H1 (cell line): ENCODE results near the gene DACT3. TPM values are rescaled to one million over a fixed set of nuclear protein-coding genes. Genes with fewer than 3 reads are reported as not detected.

ENCODE experiments used
- CTCF ChIA-PET: fragments of 300-600 bp; sonication (Branson Sonifier 250); formaldehyde crosslinking; loops from one replicate; lab custom pipeline; 2021; ENCODE audit not compliant: partially characterized antibody; lab: Charles Lee
- POLR2A ChIA-PET: fragments of 300-600 bp; sonication (Branson Sonifier 250); formaldehyde crosslinking; loops from one replicate; lab custom pipeline; 2021; ENCODE audit warnings: inconsistent platforms; ENCODE audit not compliant: partially characterized antibody; lab: Charles Lee
- DNase-seq, 2 experiments: peaks; one replicate each; pipeline versions ENCODE4 v3.0.0 to v3.0.0-alpha.2; 2010 to 2022; ENCODE audit warnings: low spot score in 2 of 2, low read depth in 1 of 2, mixed read lengths in 1 of 2
- FAIRE-seq: peaks from 2 replicates; lab custom pipeline; 2011; peaks lifted over from hg19 to GRCh38; lab: Jason Lieb, UNC
- H2AFZ ChIP-seq: 2 replicates; pipeline ENCODE4 v1.8.1; 2012; ENCODE audit warnings: low read length, inconsistent platforms
- H2AK5ac ChIP-seq: 2 replicates; pipeline ENCODE4 v1.6.1; 2013; ENCODE audit warnings: low read depth, low read length
- H2BK120ac ChIP-seq: replicated peaks from 2 replicates; pipeline ENCODE3; 2013; ENCODE audit warnings: low read depth, low read length, inconsistent platforms
- H2BK12ac ChIP-seq: 2 replicates; pipeline ENCODE4 v1.6.1; 2013; ENCODE audit warnings: low read depth, low read length
- H2BK15ac ChIP-seq: 2 replicates; pipeline ENCODE4 v1.6.1; 2013; ENCODE audit warnings: low read length
- H2BK20ac ChIP-seq: 2 replicates; pipeline ENCODE4 v1.6.1; 2013; ENCODE audit warnings: low read length
- H2BK5ac ChIP-seq: 2 replicates; pipeline ENCODE4 v1.6.1; 2013; ENCODE audit warnings: low read depth, low read length
- H3K14ac ChIP-seq: 2 replicates; pipeline ENCODE4 v1.6.1; 2013; ENCODE audit warnings: inconsistent platforms; ENCODE audit not compliant: insufficient read length
- H3K18ac ChIP-seq: 2 replicates; pipeline ENCODE4 v1.6.1; 2013; ENCODE audit warnings: low read length; ENCODE audit errors: extremely low read depth
- H3K23ac ChIP-seq: 2 replicates; pipeline ENCODE4 v1.6.1; 2013; ENCODE audit warnings: inconsistent platforms; ENCODE audit not compliant: insufficient read length
- H3K23me2 ChIP-seq: 2 replicates; pipeline ENCODE4 v1.6.1; 2013; ENCODE audit warnings: low read depth, low read length
- H3K27ac ChIP-seq: 2 replicates; pipeline ENCODE4 v1.6.1; 2011; ENCODE audit warnings: low read depth, low read length, inconsistent platforms
- H3K27me3 ChIP-seq, 4 experiments: replicated peaks in 1 of 4; 1 replicate in 1 of 4; 2 replicates in 3 of 4; pipeline versions ENCODE4 v1.6.1 to v1.8.1; 2011 to 2013; ENCODE audit warnings: low read length in 3 of 4, mild to moderate bottlenecking in 3 of 4, inconsistent platforms in 2 of 4, mixed read lengths in 2 of 4, moderate library complexity in 1 of 4; ENCODE audit not compliant: control insufficient read depth in 3 of 4, insufficient read depth in 3 of 4; ENCODE audit errors: extremely low read depth in 1 of 4
- H3K36me3 ChIP-seq, 4 experiments: 2 replicates each; pipeline versions ENCODE4 v1.6.1 to v1.8.1; 2011 to 2013; ENCODE audit warnings: mild to moderate bottlenecking in 4 of 4, low read length in 3 of 4, moderate library complexity in 2 of 4, control low read depth in 1 of 4, inconsistent platforms in 1 of 4; ENCODE audit not compliant: insufficient read depth in 4 of 4, control insufficient read depth in 2 of 4
- H3K4ac ChIP-seq: replicated peaks from 2 replicates; pipeline ENCODE3; 2013; ENCODE audit warnings: low read length, low read depth, mixed read lengths, inconsistent platforms; ENCODE audit not compliant: insufficient read length
- H3K4me1 ChIP-seq, 4 experiments: replicated peaks in 1 of 4; 1 replicate in 1 of 4; 2 replicates in 3 of 4; pipeline versions ENCODE4 v1.6.1 to v1.8.1; 2011 to 2013; ENCODE audit warnings: low read length in 3 of 4, inconsistent platforms in 2 of 4, mixed read lengths in 1 of 4; ENCODE audit not compliant: insufficient read depth in 4 of 4, control insufficient read depth in 3 of 4
- H3K4me2 ChIP-seq, 2 experiments: 2 replicates each; pipeline versions ENCODE4 v1.6.1 to v1.8.1; 2011 to 2013; ENCODE audit warnings: low read depth in 2 of 2, low read length in 2 of 2, control low read depth in 1 of 2, inconsistent platforms in 1 of 2, mild to moderate bottlenecking in 1 of 2; ENCODE audit not compliant: insufficient read depth in 1 of 2
- H3K4me3 ChIP-seq, 4 experiments: fragments of 200-600, 300-600 bp in 1 of 4; sonication (generic), shearing (Covaris generic), sonication (Bioruptor Twin) in 1 of 4; 2 replicates each; pipeline versions ENCODE4 v1.5.1 to v1.8.1; 2011 to 2016; ENCODE audit warnings: low read length in 4 of 4, low read depth in 3 of 4, control low read depth in 2 of 4, inconsistent platforms in 2 of 4, mild to moderate bottlenecking in 2 of 4, mixed read lengths in 1 of 4, moderate library complexity in 1 of 4; ENCODE audit not compliant: insufficient read depth in 2 of 4; ENCODE audit errors: extremely low read depth in 1 of 4
- H3K56ac ChIP-seq: replicated peaks from 2 replicates; pipeline ENCODE3; 2013; ENCODE audit warnings: low read depth, mild to moderate bottlenecking, mixed read lengths, low read length, inconsistent platforms; ENCODE audit not compliant: insufficient read length
- H3K79me1 ChIP-seq: 2 replicates; pipeline ENCODE4 v1.6.1; 2013; ENCODE audit warnings: low read depth, low read length, control low read depth
- H3K79me2 ChIP-seq, 2 experiments: 2 replicates each; pipeline versions ENCODE4 v1.6.1 to v1.8.1; 2012 to 2013; ENCODE audit warnings: low read length in 2 of 2, mild to moderate bottlenecking in 2 of 2, inconsistent platforms in 1 of 2; ENCODE audit not compliant: insufficient read depth in 2 of 2, control insufficient read depth in 1 of 2
- H3K9ac ChIP-seq, 4 experiments: replicated peaks in 1 of 4; 1 replicate in 1 of 4; 2 replicates in 3 of 4; pipeline versions ENCODE4 v1.6.1 to v1.8.1; 2011 to 2013; ENCODE audit warnings: low read depth in 3 of 4, low read length in 3 of 4, control low read depth in 2 of 4, mild to moderate bottlenecking in 2 of 4, moderate library complexity in 2 of 4, inconsistent platforms in 1 of 4; ENCODE audit errors: extremely low read depth in 1 of 4
- H3K9me3 ChIP-seq, 2 experiments: 2 replicates each; pipeline versions ENCODE4 v1.6.1 to v1.8.1; 2012 to 2013; ENCODE audit warnings: mild to moderate bottlenecking in 2 of 2, moderate library complexity in 2 of 2, control low read depth in 1 of 2, inconsistent platforms in 1 of 2, low read depth in 1 of 2, low read length in 1 of 2, mixed read lengths in 1 of 2; ENCODE audit not compliant: insufficient read depth in 2 of 2
- H4K20me1 ChIP-seq, 2 experiments: replicated peaks in 1 of 2; 2 replicates each; pipeline versions ENCODE3 to v1.8.1; 2011 to 2013; ENCODE audit warnings: inconsistent platforms in 2 of 2, low read length in 2 of 2, mild to moderate bottlenecking in 1 of 2; ENCODE audit not compliant: insufficient read depth in 2 of 2, control insufficient read depth in 1 of 2
- H4K5ac ChIP-seq: 2 replicates; pipeline ENCODE4 v1.6.1; 2013; ENCODE audit warnings: low read length, low read depth, mixed read lengths, inconsistent platforms; ENCODE audit not compliant: insufficient read length
- H4K8ac ChIP-seq: 2 replicates; pipeline ENCODE4 v1.8.0; 2013; ENCODE audit warnings: mild to moderate bottlenecking, moderate library complexity, low read length, inconsistent platforms; ENCODE audit not compliant: insufficient read depth; ENCODE audit errors: extremely low read depth
- H4K91ac ChIP-seq: replicated peaks from 2 replicates; pipeline ENCODE3; 2013; ENCODE audit warnings: low read length, mixed read lengths, inconsistent platforms; ENCODE audit not compliant: insufficient read length
- CEBPB ChIP-seq: IDR thresholded peaks from 2 replicates; pipeline ENCODE4 v1.6.1; 2012; ENCODE audit warnings: low read depth, low read length
- CHD1 ChIP-seq: IDR thresholded peaks from 2 replicates; pipeline ENCODE4 v1.6.1; 2012; ENCODE audit warnings: low read depth, low read length, improper control_type of control experiment
- JUN ChIP-seq: IDR thresholded peaks from 2 replicates; pipeline ENCODE4 v1.6.1; 2011; ENCODE audit warnings: low read depth, mild to moderate bottlenecking, improper control_type of control experiment, low read length
- RBBP5 ChIP-seq: IDR thresholded peaks from 2 replicates; pipeline ENCODE4 v1.7.1; 2012; ENCODE audit warnings: low read depth, mild to moderate bottlenecking, inconsistent platforms, low read length, moderate library complexity, borderline replicate concordance
- SIRT6 ChIP-seq: IDR thresholded peaks from one replicate; pipeline ENCODE4 v1.7.1; 2012; ENCODE audit warnings: low read length, inconsistent platforms
- SP1 ChIP-seq: IDR thresholded peaks from 2 replicates; pipeline ENCODE4 v1.6.1; 2011; ENCODE audit warnings: low read depth, low read length
- WGBS, 2 experiments: shearing (Covaris generic) in 1 of 2; methylation state at CpG; one replicate each; pipeline versions ENCODE4 v1.1.6 to v1.1.7; 2013 to 2015; ENCODE audit warnings: low lambda C conversion rate in 2 of 2, mixed read lengths in 2 of 2, inconsistent platforms in 1 of 2, low coverage in 1 of 2, missing lambda C conversion rate in 1 of 2; ENCODE audit not compliant: insufficient replicate concordance in 2 of 2, insufficient coverage in 1 of 2, insufficient read length in 1 of 2; ENCODE audit errors: extremely low coverage in 1 of 2, missing lambda C conversion rate in 1 of 2; 5-methylcytosine and 5-hydroxymethylcytosine counted together
- polyA plus RNA-seq, 7 experiments: library from polyadenylated mRNA; depleted of rRNA in 3 of 7; stranded (reverse) in 5 of 7; unstranded in 2 of 7; fragments of >200 nt in 5 of 7; fragments of 200-250 nt in 2 of 7; gene quantifications; 1 replicate in 5 of 7; 2 replicates in 1 of 7; 4 replicates in 1 of 7; pipeline versions ENCODE4 v1.2.1 to v1.2.3, GENCODE V29; 2011 to 2013; ENCODE audit warnings: missing spikeins in 2 of 7, mixed read lengths in 2 of 7
- total RNA-seq: library from RNA; stranded (reverse); fragmentation: NEBNext Ultra II Directional; extraction: Animal tissue kit (Norgen Biotek cat#: 25700); gene quantifications from 2 replicates; pipeline ENCODE4 v1.2.1, GENCODE V29; 2021
- TF ChIP-seq, protein P1 (sequence below): IDR thresholded peaks from 2 replicates; pipeline ENCODE4 v1.6.1; 2012; ENCODE audit warnings: inconsistent platforms
- TF ChIP-seq, protein P2 (sequence below): IDR thresholded peaks from 2 replicates; pipeline ENCODE4 v1.6.1; 2011; ENCODE audit warnings: low read length, improper control_type of control experiment
- TF ChIP-seq, protein P3 (sequence below): IDR thresholded peaks from 2 replicates; pipeline ENCODE4 v1.6.1; 2012; ENCODE audit warnings: inconsistent platforms

The DACT3 gene
- total and polyA plus RNA-seq, 2 of the 8 experiments (the other 6 are each of a cell fraction or from before 2014, with no cell fraction given) = 1.8 to 2.0 TPM

DNA sequence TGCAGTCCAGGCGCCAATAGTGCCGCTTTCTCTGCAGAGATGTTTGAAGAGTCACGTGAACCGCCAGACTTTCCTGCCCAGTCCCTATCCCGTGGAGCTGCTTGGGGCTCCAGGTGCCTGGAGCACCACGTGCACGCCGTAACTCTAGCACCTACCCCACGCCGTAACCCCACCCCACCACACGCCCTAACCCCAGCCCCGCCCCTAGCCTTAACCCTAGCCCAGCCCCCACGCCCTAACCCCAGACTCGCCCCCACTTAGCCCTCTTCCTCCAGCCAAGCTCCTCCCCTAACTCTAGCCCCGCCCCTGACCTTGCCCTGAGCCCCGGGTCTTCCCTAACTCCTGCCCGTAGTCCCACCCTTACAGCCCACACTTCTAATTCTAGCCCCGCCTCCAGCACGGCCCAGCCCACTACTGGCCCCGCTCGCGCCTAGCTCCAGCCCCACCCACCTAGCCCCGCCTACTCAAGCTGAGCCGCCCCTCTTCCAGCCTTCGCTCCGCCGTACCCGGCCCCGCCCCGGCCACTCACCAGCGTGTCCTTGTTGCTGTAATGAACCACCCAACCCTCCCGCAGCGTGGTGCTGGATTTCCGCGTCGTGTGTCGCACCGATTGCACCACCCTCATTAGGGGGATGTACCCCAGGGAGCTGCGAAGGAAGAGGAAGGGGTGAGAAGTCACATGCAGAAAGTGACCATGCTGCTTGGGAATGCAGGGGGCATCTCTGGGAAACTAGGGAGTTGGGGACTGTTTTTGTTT, 36.4 kb upstream of the DACT3 start:
- ChIA-PET POLR2A (interaction anchor here (0.7 to 3.3 kb wide), 10 partner anchors 9 to 88 kb away, joined by 3 to 18 read pairs (median 4); partner anchors contain the start of genes DACT3 and PRKD2), CTCF (interaction anchor here (1.0 to 2.6 kb wide), 9 partner anchors 7 to 294 kb away, joined by 3 to 10 read pairs (median 4); no protein-coding TSS in a partner anchor)
- no peak overlapping the region for H3K23ac ChIP-seq
- FAIRE-seq (peak; percentile 65), DNase-seq (peak; percentile 96 to 99)
- no peak overlapping the region for H3K27ac ChIP-seq
- no peak overlapping the region for H3K4ac ChIP-seq
- H3K9me3 ChIP-seq = no peaks in the 10 kb centered on the region
- H3K9ac ChIP-seq = peak overlapping the region in 3 of 4 experiments; percentile 29 to 53 (median 31); a peak in 5 of 7 replicates
- peak overlapping the region; percentile 67 to 71 for H3K4me2 ChIP-seq
- 18% methylated on average over 22 of the region's 39 CpGs; no CpG with 5 or more reads in 1 of the 2 experiments for WGBS, 2 experiments
- H3K36me3 ChIP-seq = peaks cover 25 to 67% (median 55%) of the 10 kb centered on the region in 4 experiments
- H2BK15ac ChIP-seq = peak overlapping the region; percentile 96; the same call in 1 of the 2 replicates
- H3K79me1 ChIP-seq = peaks cover 2% of the 10 kb centered on the region
- H4K91ac ChIP-seq = peak overlapping the region; percentile 62
- peak overlapping the region; percentile 39 for H4K5ac ChIP-seq
- H2AFZ ChIP-seq = no peak overlapping the region
- H2BK20ac ChIP-seq = no peak overlapping the region
- peak overlapping the region; percentile 11 to 48 (median 38); a peak in 6 of 8 replicates for H3K4me3 ChIP-seq
- H2BK120ac ChIP-seq = no peak overlapping the region
- H3K4me1 ChIP-seq = peaks cover 0 to 8% (median 6%) of the 10 kb centered on the region in 4 experiments; a peak in 6 of 7 replicates
- H3K18ac ChIP-seq = no peak overlapping the region; the same call in 1 of the 2 replicates
- H2BK5ac ChIP-seq = peak overlapping the region; percentile 32; the same call in 1 of the 2 replicates
- peaks cover 13 to 15% of the 10 kb centered on the region in 2 experiments for H4K20me1 ChIP-seq
- peaks cover 3% of the 10 kb centered on the region for H3K23me2 ChIP-seq
- H3K56ac ChIP-seq = no peak overlapping the region
- H3K79me2 ChIP-seq = no peaks in the 10 kb centered on the region
- no peak overlapping the region for H4K8ac ChIP-seq
- 0 out of 2 replicates have a peak overlapping the region, but pooled peaks have one; percentile 53 for H2BK12ac ChIP-seq
- no peak overlapping the region; the same call in 1 of the 2 replicates for H2AK5ac ChIP-seq
- no peaks in the 10 kb centered on the region for H3K27me3 ChIP-seq
- no peak overlapping the region for H3K14ac ChIP-seq
- TF ChIP-seq, protein P1, sequence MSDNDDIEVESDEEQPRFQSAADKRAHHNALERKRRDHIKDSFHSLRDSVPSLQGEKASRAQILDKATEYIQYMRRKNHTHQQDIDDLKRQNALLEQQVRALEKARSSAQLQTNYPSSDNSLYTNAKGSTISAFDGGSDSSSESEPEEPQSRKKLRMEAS = peak; percentile 65
- TF ChIP-seq SIRT6 = no peak
- TF ChIP-seq CEBPB = 0 out of 2 replicates have a peak, but pooled peaks have one; percentile 42
- TF ChIP-seq JUN = no peak
- TF ChIP-seq RBBP5 = 0 out of 2 replicates have a peak, but pooled peaks have one; percentile 38
- TF ChIP-seq, protein P2, sequence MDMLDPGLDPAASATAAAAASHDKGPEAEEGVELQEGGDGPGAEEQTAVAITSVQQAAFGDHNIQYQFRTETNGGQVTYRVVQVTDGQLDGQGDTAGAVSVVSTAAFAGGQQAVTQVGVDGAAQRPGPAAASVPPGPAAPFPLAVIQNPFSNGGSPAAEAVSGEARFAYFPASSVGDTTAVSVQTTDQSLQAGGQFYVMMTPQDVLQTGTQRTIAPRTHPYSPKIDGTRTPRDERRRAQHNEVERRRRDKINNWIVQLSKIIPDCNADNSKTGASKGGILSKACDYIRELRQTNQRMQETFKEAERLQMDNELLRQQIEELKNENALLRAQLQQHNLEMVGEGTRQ = peak; percentile 67
- TF ChIP-seq CHD1 = no peak
- TF ChIP-seq, protein P3, sequence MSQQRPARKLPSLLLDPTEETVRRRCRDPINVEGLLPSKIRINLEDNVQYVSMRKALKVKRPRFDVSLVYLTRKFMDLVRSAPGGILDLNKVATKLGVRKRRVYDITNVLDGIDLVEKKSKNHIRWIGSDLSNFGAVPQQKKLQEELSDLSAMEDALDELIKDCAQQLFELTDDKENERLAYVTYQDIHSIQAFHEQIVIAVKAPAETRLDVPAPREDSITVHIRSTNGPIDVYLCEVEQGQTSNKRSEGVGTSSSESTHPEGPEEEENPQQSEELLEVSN = 0 out of 2 replicates have a peak, but pooled peaks have one; percentile 14
- peak; percentile 63; the same call in 1 of the 2 replicates for TF ChIP-seq SP1
